GM20000 (cell line): ENCODE data around the gene MARVELD3.
A peak's percentile ranks its signal among the peaks of the same experiment; 100 is the strongest.

Experiments
- DNase-seq: peaks from one replicate; pipeline ENCODE4 v3.0.0; 2012; ENCODE audit warnings: low spot score
- CTCF ChIP-seq: IDR thresholded peaks from 2 replicates; pipeline ENCODE4 v1.5.1; 2012; ENCODE audit warnings: mild to moderate bottlenecking, control low read depth; ENCODE audit errors: extremely low read depth, missing control alignments

The MARVELD3 gene

GRCh38 chr16:71648162-71648561 lies 22.2 kb downstream of the MARVELD3 start:
- no peak for DNase-seq
- no peak for TF ChIP-seq CTCF

GRCh38 chr16:71648921-71649320 lies 22.9 kb downstream of the MARVELD3 start:
- DNase-seq, result no peak
- TF ChIP-seq CTCF, result peak; percentile 25

- no peak for DNase-seq
- no peak for TF ChIP-seq CTCF
Observed at GRCh38 chr16:71649704-71650103, 23.7 kb downstream of the MARVELD3 start.

- DNase-seq, result no peak
- no peak for TF ChIP-seq CTCF
Observed at GRCh38 chr16:71658771-71659170, 32.8 kb downstream of the MARVELD3 start.

GRCh38 chr16:71659471-71659870 lies 33.5 kb downstream of the MARVELD3 start:
- TF ChIP-seq CTCF, result no peak
- DNase-seq, result no peak

- no peak for TF ChIP-seq CTCF
Observed at GRCh38 chr16:71666264-71666663, 40.3 kb downstream of the MARVELD3 start.

GRCh38 chr16:71666928-71667707 lies 41.1 kb downstream of the MARVELD3 start:
- no peak for DNase-seq
- TF ChIP-seq CTCF, result no peak

More at GRCh38 chr16:71666264-71666663, 40.3 kb downstream of the MARVELD3 start:
- DNase-seq, result no peak
